ENCODE data around the gene IL11. TPM values are rescaled to one million over a fixed set of nuclear protein-coding genes. Genes with fewer than 3 reads are reported as not detected.
A peak's percentile ranks its signal among the peaks of the same experiment; 100 is the strongest.
"Not testable (repeated sequence)": the region's sequence is repeated elsewhere in the genome, so short reads cannot be mapped to it uniquely, and the experiment has no call there.

IL11 gene
- total RNA-seq, 2 donors from 2014 or later: not detected

DNA sequence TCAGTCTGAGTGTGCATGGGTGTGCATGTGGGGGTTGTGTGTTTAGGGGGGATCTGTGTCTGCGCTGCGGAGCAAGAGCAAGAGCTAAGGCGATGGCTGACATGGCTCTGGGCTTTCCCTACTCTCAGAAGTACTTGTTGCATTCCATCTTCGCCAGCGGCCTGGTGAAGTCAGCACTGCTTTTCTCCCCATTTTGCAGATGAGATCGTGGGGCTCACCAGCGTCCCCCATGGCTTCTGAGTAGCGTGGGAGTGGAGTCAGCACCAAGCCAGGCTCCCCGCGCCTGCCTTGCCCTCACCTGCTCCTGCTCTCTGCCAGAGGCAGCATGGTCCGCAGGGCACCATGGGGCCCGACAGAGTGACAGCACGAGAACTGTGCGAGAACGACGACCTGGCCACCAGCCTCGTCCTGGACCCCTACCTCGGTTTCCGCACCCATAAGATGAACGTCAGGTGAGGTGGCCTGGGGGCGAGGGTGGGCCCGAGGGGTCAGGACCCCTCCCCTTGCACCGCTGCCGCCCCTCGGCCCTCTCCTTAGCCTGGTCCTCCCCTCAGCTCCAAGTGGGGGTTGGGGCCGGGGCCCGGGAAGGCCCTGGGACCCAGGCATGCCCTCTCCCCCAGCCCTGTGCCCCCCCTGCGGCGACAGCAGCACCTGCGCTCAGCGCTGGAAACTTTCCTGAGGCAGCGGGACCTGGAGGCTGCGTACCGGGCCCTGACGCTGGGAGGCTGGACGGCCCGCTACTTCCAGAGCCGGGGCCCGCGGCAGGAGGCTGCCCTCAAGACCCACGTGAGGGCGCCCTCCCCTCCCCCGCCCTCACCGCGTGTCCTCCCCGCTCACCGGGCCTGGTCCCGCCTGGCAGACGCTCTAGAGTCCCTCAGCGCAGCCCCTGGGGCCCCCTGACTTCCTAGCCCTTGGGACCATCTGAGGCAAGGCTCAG lies 28.4 kb downstream of the IL11 start:
- no peak for DNase-seq
- intact Hi-C loops (cut with DNase I): loop anchor here in 1 of 2 donors (5.0 kb wide), 1 partner anchor 40 kb away; the partner anchor contains the start of gene TMEM238
- ATAC-seq: no peak

DNA sequence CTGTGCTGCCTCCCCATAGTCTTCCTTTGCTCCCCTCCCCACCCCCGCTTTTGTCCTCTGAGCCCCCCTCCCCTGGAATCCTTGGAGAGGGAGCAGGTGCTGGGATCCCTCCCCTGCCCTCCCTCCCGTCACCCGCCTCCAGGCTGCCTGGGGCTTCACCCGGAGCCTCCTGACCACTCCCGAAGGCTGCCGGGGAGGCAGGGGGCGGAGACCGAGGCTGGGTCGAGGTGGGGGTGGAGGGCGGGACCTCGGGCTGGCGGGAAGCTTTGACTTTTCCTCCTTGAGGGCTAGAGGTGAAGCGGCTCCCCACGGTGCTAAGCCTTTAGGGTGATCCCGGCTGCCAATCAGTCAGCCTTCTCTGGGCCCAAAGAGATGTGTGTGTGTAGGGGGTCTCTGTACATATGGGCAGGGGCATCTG lies 29.1 kb downstream of the IL11 start:
- DNase-seq: peak; percentile 82
- intact Hi-C loops (cut with DNase I): loop anchor here in 1 of 2 donors (5.0 kb wide), 1 partner anchor 41 kb away; the partner anchor contains the start of gene TMEM238
- peak in 1 of 2 donors; percentile 6 for ATAC-seq

GRCh38 chr19:55340784-55341147 lies 29.5 kb downstream of the IL11 start:
- DNase-seq: no peak
- ATAC-seq: no peak
- intact Hi-C loops (cut with DNase I): loop anchor here in 1 of 2 donors (5.0 kb wide), 1 partner anchor 42 kb away; the partner anchor contains the start of gene TMEM238

- ATAC-seq (peak in 1 of 2 donors; percentile 0), DNase-seq (no peak)
- intact Hi-C loops (cut with DNase I): loop anchor here in 1 of 2 donors (5.0 kb wide), 1 partner anchor 42 kb away; the partner anchor contains the start of gene TMEM238
Measured at GRCh38 chr19:55339889-55340783, 30.1 kb downstream of the IL11 start.

- intact Hi-C loops (cut with DNase I): no loop called here
- peak; percentile 100 for DNase-seq
- peak; percentile 92 to 95 for ATAC-seq
Measured at GRCh38 chr19:55339105-55339888, 31.0 kb downstream of the IL11 start, which contains the start of gene KMT5C. KMT5C (plus strand) TSS chr19:55339876; CDS start chr19:55341937, 2,061 bp downstream.

DNA sequence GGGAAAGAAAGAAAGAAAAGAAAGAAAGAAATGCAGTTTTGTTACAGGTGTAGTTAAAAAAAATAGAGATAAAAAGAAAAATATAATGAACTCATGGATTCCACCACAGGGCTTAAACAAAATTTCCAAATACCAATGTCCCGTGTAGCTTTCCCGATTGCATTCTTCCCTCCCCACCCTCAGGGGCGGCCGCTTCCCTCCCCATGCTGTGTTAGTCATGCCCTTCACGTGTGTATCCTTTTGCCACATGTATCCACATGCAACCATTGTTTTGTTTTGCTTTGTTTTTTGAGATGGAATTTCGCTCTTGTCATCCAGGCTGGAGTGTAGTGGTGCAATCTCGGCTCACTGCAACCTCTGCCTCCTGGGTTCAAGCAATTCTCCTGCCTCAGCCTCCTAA lies 34.2 kb downstream of the IL11 start:
- intact Hi-C loops (cut with DNase I): no loop called here
- DNase-seq: no peak
- ATAC-seq: no peak

GRCh38 chr19:55333870-55334269 lies 36.4 kb downstream of the IL11 start:
- no peak for DNase-seq
- ATAC-seq: no peak
- intact Hi-C loops (cut with DNase I): no loop called here

DNA sequence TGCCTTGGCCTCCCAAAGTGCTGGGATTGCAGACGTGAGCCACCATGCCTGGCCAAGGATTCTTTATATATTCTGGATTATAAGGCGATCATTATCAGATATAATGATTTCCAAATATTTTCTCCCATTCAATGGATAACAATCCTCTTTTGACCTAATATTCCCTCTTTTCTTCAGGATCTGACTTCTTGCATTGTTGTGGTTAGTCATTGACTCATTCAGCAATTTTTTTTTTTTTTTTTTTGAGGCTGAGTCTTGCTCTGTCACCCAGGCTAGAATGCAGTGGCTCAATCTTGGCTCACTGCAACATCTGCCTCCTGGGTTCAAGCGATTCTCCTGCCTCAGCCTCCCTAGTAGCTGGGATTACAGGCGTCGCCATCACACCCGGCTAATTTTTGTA lies 40.5 kb downstream of the IL11 start:
- DNase-seq; ATAC-seq; intact Hi-C loops (cut with DNase I): not testable (repeated sequence)

GRCh38 chr19:55328774-55329318 lies 41.4 kb downstream of the IL11 start:
- DNase-seq; intact Hi-C loops (cut with DNase I); ATAC-seq: not testable (repeated sequence)

DNA sequence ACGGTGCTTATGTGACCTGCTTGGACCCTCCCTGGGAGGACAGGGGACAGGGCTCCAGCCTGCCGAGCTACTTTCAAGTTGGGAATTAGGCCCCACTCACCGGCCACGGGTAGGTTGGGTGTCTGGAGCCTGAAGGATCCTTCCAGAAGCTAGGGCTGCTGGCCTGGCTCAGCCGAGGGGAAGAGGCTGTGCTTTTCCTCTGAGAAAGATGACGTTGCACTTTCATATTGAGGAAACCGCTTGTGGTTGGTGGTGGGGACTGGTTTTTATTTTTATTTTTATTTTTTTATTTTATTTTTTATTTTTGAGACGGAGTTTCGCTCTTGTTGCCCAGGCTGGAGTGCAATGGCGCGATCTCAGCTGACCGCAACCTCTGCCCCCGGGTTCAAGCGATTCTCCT lies 45.1 kb downstream of the IL11 start, which contains the start of gene TMEM150B:
TSS of gene TMEM150B (minus strand) at position 170 of the 400 bp plus-strand sequence. CDS start 4,305 bp downstream, outside the sequence.
- no peak for ATAC-seq
- intact Hi-C loops (cut with DNase I): no loop called here
- DNase-seq: no peak

GRCh38 chr19:55324662-55325061 lies 45.6 kb downstream of the IL11 start:
- DNase-seq (no peak), ATAC-seq (no peak)
- intact Hi-C loops (cut with DNase I): no loop called here

- DNase-seq (no peak), ATAC-seq (no peak)
- intact Hi-C loops (cut with DNase I): no loop called here
Measured at GRCh38 chr19:55322204-55322885, 47.9 kb downstream of the IL11 start.

- no peak for ATAC-seq
- intact Hi-C loops (cut with DNase I): no loop called here
- DNase-seq: no peak
Measured at GRCh38 chr19:55321466-55322137, 48.7 kb downstream of the IL11 start.

DNA sequence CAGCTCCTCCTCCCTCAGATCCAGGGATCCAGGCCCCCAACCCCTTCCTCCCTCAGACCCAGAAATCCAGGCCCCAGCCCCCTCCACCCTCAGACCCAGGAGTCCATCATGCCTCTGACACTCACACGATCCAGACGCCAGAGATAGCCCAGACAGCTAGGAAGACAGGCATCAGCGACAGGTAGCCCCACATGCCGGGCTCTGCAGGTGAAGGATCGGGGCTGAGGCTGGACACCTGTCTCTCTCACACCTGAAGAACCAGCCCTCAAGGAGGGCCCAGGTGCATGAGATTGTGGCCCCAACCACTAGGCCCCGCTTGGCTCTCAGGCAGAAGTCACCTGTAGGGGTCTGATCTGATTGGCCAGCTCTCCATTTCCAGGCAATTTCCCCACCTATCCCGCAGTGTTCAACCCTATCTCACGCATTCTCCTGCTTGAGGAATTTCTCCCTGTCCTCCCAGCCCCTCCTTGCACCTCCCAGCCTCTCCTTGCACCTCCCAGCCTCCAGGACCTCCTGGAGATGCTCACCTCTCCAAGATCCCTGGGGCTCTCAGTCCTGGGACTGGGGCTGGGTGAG lies 49.3 kb downstream of the IL11 start:
- no peak for ATAC-seq
- intact Hi-C loops (cut with DNase I): no loop called here

DNA sequence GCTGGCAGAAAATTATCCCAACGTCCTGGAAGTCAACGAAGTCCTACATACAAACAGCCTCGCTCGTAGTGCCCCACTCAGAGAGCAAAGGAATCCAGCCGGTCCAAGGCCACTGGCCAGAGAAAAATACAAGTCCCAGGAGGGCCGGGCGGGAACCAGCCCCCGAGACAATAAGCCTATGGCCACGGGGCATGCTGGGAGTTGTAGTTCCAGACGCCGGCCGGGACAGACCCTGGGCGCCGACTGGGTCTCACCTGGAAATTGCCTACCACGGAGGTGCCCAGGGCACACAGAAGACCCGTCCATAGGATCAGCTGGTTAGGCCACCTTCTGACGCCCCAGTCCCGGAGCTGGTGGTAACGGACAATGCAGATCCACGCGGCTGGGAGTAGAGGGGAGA lies 50.5 kb downstream of the IL11 start:
- ATAC-seq: peak; percentile 81 to 89
- intact Hi-C loops (cut with DNase I): no loop called here

More for the DNA sequence above, 49.3 kb downstream of the IL11 start:
- no peak for DNase-seq

GRCh38 chr19:55316646-55317045 lies 53.6 kb downstream of the IL11 start:
- DNase-seq (no peak), ATAC-seq (no peak)
- intact Hi-C loops (cut with DNase I): no loop called here

More for the DNA sequence above, 50.5 kb downstream of the IL11 start:
- DNase-seq: peak; percentile 54

All from left cardiac atrium (tissue), 4 donors.